GM23338 (cell line): Measurements from ENCODE around the gene MAP2K7. TPM values are rescaled to one million over a fixed set of nuclear protein-coding genes. Genes with fewer than 3 reads are reported as not detected.
"Not testable (repeated sequence)": the region's sequence is repeated elsewhere in the genome, so short reads cannot be mapped to it uniquely, and the experiment has no call there.

ENCODE experiments used
- ATAC-seq: fragments of 200-7000 bp; cut with Tn5 transposase; 3 replicates; pipeline ENCODE4 v1.9.1; 2020
- DNase-seq: peaks from one replicate; pipeline ENCODE4 v3.0.0-alpha.2; 2015; ENCODE audit warnings: low spot score
- H2AFZ ChIP-seq: fragments of 200-600 bp; sonication (generic); 2 replicates; pipeline ENCODE4 v1.8.0; 2016; ENCODE audit warnings: antibody characterized with exemption, mild to moderate bottlenecking, moderate library complexity
- H3F3A ChIP-seq: fragments of 200-600 bp; sonication (generic); replicated peaks from 2 replicates; pipeline ENCODE4 v1.8.0; 2017; ENCODE audit warnings: antibody characterized with exemption, mixed run types, low read depth
- H3K27ac ChIP-seq: fragments of 200-600 bp; sonication (generic); 2 replicates; pipeline ENCODE4 v1.6.1; 2016; ENCODE audit warnings: low read depth
- H3K27me3 ChIP-seq: fragments of 200-600 bp; sonication (generic); 2 replicates; pipeline ENCODE4 v1.8.0; 2016; ENCODE audit warnings: mild to moderate bottlenecking, mixed run types, moderate library complexity; ENCODE audit not compliant: insufficient read depth
- H3K36me3 ChIP-seq: fragments of 200-600 bp; sonication (generic); 2 replicates; pipeline ENCODE4 v1.8.0; 2016; ENCODE audit warnings: mild to moderate bottlenecking; ENCODE audit not compliant: insufficient read depth
- H3K4me1 ChIP-seq: fragments of 200-600 bp; sonication (generic); 2 replicates; pipeline ENCODE4 v1.8.0; 2016; ENCODE audit warnings: mild to moderate bottlenecking, moderate library complexity; ENCODE audit not compliant: insufficient read depth
- H3K4me2 ChIP-seq: fragments of 200-600 bp; sonication (generic); 2 replicates; pipeline ENCODE4 v1.7.1; 2017; ENCODE audit warnings: mixed run types
- H3K4me3 ChIP-seq: fragments of 200-600 bp; sonication (generic); 2 replicates; pipeline ENCODE4 v1.6.1; 2016; ENCODE audit warnings: mixed run types
- H3K79me2 ChIP-seq: fragments of 200-600 bp; sonication (generic); replicated peaks from 2 replicates; pipeline ENCODE4 v1.8.0; 2017; ENCODE audit warnings: mild to moderate bottlenecking; ENCODE audit not compliant: insufficient read depth
- H3K9me2 ChIP-seq: fragments of 200-600 bp; sonication (generic); 2 replicates; pipeline ENCODE4 v1.8.0; 2017; ENCODE audit not compliant: insufficient read depth
- H4K20me1 ChIP-seq: fragments of 200-600 bp; sonication (generic); replicated peaks from 2 replicates; pipeline ENCODE4 v1.8.0; 2017; ENCODE audit warnings: mild to moderate bottlenecking; ENCODE audit not compliant: insufficient read depth
- H3K27ac Mint-ChIP-seq: 2 replicates; pipeline ENCODE4 v1.8.0; 2020; ENCODE audit warnings: inconsistent platforms, mild to moderate bottlenecking, moderate library complexity, mixed read lengths
- H3K27me3 Mint-ChIP-seq: 3 replicates; pipeline ENCODE4 v1.8.0; 2022; ENCODE audit warnings: low read depth, mild to moderate bottlenecking, moderate library complexity, mixed read lengths, inconsistent platforms; ENCODE audit not compliant: insufficient read depth, poor library complexity
- H3K36me3 Mint-ChIP-seq: 3 replicates; pipeline ENCODE4 v1.8.0; 2021; ENCODE audit warnings: low read depth, mild to moderate bottlenecking, inconsistent platforms, moderate library complexity, mixed read lengths
- H3K4me1 Mint-ChIP-seq: 3 replicates; pipeline ENCODE4 v1.8.0; 2020; ENCODE audit warnings: mild to moderate bottlenecking, inconsistent platforms, mixed read lengths
- H3K4me3 Mint-ChIP-seq: 3 replicates; pipeline ENCODE4 v1.8.0; 2021; ENCODE audit warnings: moderate library complexity, mild to moderate bottlenecking, inconsistent platforms, mixed read lengths
- H3K9me3 Mint-ChIP-seq: 3 replicates; pipeline ENCODE4 v1.8.0; 2020; ENCODE audit warnings: moderate library complexity, mild to moderate bottlenecking, inconsistent platforms, mixed read lengths
- CREB1 ChIP-seq: fragments of 250-450 bp; sonication (Bioruptor Pico); IDR thresholded peaks from 2 replicates; pipeline ENCODE4 v1.5.0; 2020; ENCODE audit warnings: low read depth, mild to moderate bottlenecking, moderate library complexity
- ETS1 ChIP-seq: IDR thresholded peaks from 2 replicates; pipeline ENCODE4 v1.6.1; 2016; ENCODE audit warnings: antibody characterized with exemption
- JUNB ChIP-seq: IDR thresholded peaks from one replicate; pipeline ENCODE4 v1.6.1; 2016; ENCODE audit warnings: antibody characterized with exemption; ENCODE audit not compliant: unreplicated experiment
- NANOG ChIP-seq: IDR thresholded peaks from 2 replicates; pipeline ENCODE4 v1.6.1; 2016; ENCODE audit warnings: antibody characterized with exemption, borderline replicate concordance
- POLR2AphosphoS5 ChIP-seq: IDR thresholded peaks from 2 replicates; pipeline ENCODE4 v1.6.1; 2016; ENCODE audit warnings: antibody characterized with exemption, low read depth
- STAT1 ChIP-seq: IDR thresholded peaks from one replicate; pipeline ENCODE4 v1.6.1; 2016; ENCODE audit warnings: antibody characterized with exemption; ENCODE audit not compliant: unreplicated experiment
- ZNF114 ChIP-seq: fragments of 250-450 bp; sonication (Bioruptor Pico); IDR thresholded peaks from 2 replicates; pipeline ENCODE4 v1.5.0; 2020; ENCODE audit warnings: mild to moderate bottlenecking, moderate library complexity
- ZNF462 ChIP-seq: fragments of 250-450 bp; sonication (Bioruptor Pico); IDR thresholded peaks from 2 replicates; pipeline ENCODE4 v1.5.0; 2020; ENCODE audit warnings: mild to moderate bottlenecking, moderate library complexity
- polyA plus RNA-seq: library from polyadenylated mRNA; unstranded; fragments of >200 nt; fragmentation: Nextera tagmentation; extraction: Ambion mirVana; gene quantifications from 2 replicates; pipeline ENCODE4 v1.2.1, GENCODE V29; 2016
- total RNA-seq: library from RNA; depleted of rRNA; stranded (reverse); fragments of >200 nt; shearing (Covaris generic); gene quantifications from 2 replicates; pipeline ENCODE4 v1.2.3, GENCODE V29; 2014

Gene MAP2K7
- total and polyA plus RNA-seq, 2 experiments from 2014 or later = 11.3 to 22.6 TPM

GRCh38 chr19:7888826-7889217 lies 14.9 kb upstream of the MAP2K7 start (continued):
- TF ChIP-seq ZNF462 (CRISPR knock-in tag) = no peak
- TF ChIP-seq ETS1 = no peak
- TF ChIP-seq JUNB = no peak
- TF ChIP-seq ZNF114 (CRISPR knock-in tag) = no peak
- no peak for TF ChIP-seq STAT1
- TF ChIP-seq NANOG = no peak
- no peak for TF ChIP-seq POLR2AphosphoS5
- TF ChIP-seq CREB1 (CRISPR knock-in tag) = no peak

- H3K36me3 Mint-ChIP-seq, H2AFZ ChIP-seq, H3K79me2 ChIP-seq, H3K4me1 ChIP-seq, H4K20me1 ChIP-seq, H3K9me2 ChIP-seq, H3K36me3 ChIP-seq, H3K4me3 Mint-ChIP-seq, DNase-seq, H3K27me3 ChIP-seq, H3K27ac Mint-ChIP-seq, H3K4me2 ChIP-seq, H3K9me3 Mint-ChIP-seq, H3K4me1 Mint-ChIP-seq, H3K4me3 ChIP-seq, H3K27ac ChIP-seq, H3F3A ChIP-seq, ATAC-seq: not testable (repeated sequence)
- peaks cover 10% of the 10 kb centered on the region for H3K27me3 Mint-ChIP-seq
Measured at GRCh38 chr19:7893362-7894101, 10.1 kb upstream of the MAP2K7 start.
